ENCODE data around the gene KLK7.
A peak's percentile ranks its signal among the peaks of the same experiment; 100 is the strongest.

The KLK7 gene

GRCh38 chr19:51005248-51005647 lies 21.5 kb upstream of the KLK7 start:
- no peak for DNase-seq (ENCODE audit: low spot score)
- in situ Hi-C loops (cut with MboI; ENCODE audit: low sequenced_read_pairs, unreplicated experiment) = no loop called here
- no peak for TF ChIP-seq CTCF (IDR thresholded peaks at IDR 0.05; ENCODE audit: borderline replicate concordance, control extremely low read depth, extremely low read depth, insufficient read depth, missing control alignments)

GRCh38 chr19:51003316-51003715 lies 19.6 kb upstream of the KLK7 start:
- in situ Hi-C loops (cut with MboI; ENCODE audit: low sequenced_read_pairs, unreplicated experiment) = no loop called here
- DNase-seq (ENCODE audit: low spot score) = no peak
- no peak for TF ChIP-seq CTCF (IDR thresholded peaks at IDR 0.05; ENCODE audit: borderline replicate concordance, control extremely low read depth, extremely low read depth, insufficient read depth, missing control alignments)

GRCh38 chr19:51002542-51003311 lies 19.0 kb upstream of the KLK7 start:
- in situ Hi-C loops (cut with MboI; ENCODE audit: low sequenced_read_pairs, unreplicated experiment) = no loop called here
- TF ChIP-seq CTCF (IDR thresholded peaks at IDR 0.05; ENCODE audit: borderline replicate concordance, control extremely low read depth, extremely low read depth, insufficient read depth, missing control alignments) = no peak
- peak; percentile 60 for DNase-seq (ENCODE audit: low spot score)

GRCh38 chr19:51002089-51002532 lies 18.4 kb upstream of the KLK7 start:
- TF ChIP-seq CTCF (IDR thresholded peaks at IDR 0.05; ENCODE audit: borderline replicate concordance, control extremely low read depth, extremely low read depth, insufficient read depth, missing control alignments) = no peak
- DNase-seq (ENCODE audit: low spot score) = no peak
- in situ Hi-C loops (cut with MboI; ENCODE audit: low sequenced_read_pairs, unreplicated experiment) = no loop called here

GRCh38 chr19:51001515-51001914 lies 17.8 kb upstream of the KLK7 start, which contains the start of gene KLK8:
Gene KLK8, minus strand, starts transcription at chr19:51001604. Its CDS starts 437 bp downstream, at chr19:51001167.
- in situ Hi-C loops (cut with MboI; ENCODE audit: low sequenced_read_pairs, unreplicated experiment) = no loop called here
- no peak for TF ChIP-seq CTCF (IDR thresholded peaks at IDR 0.05; ENCODE audit: borderline replicate concordance, control extremely low read depth, extremely low read depth, insufficient read depth, missing control alignments)
- no peak for DNase-seq (ENCODE audit: low spot score)

- DNase-seq (ENCODE audit: low spot score) = no peak
- in situ Hi-C loops (cut with MboI; ENCODE audit: low sequenced_read_pairs, unreplicated experiment) = no loop called here
- TF ChIP-seq CTCF (IDR thresholded peaks at IDR 0.05; ENCODE audit: borderline replicate concordance, control extremely low read depth, extremely low read depth, insufficient read depth, missing control alignments) = no peak
Observed at GRCh38 chr19:51000981-51001380, 17.3 kb upstream of the KLK7 start.

All from GM13976 (cell line).